GM18519 (cell line): Measurements from ENCODE around the gene ARFIP1.
"Not testable (repeated sequence)": the region's sequence is repeated elsewhere in the genome, so short reads cannot be mapped to it uniquely, and the experiment has no call there.

Experiments
- ATAC-seq: cut with Tn5 transposase; IDR thresholded peaks from one replicate; pipeline ENCODE4 v1.9.1; 2021; ENCODE audit warnings: mild to moderate bottlenecking, moderate library complexity; ENCODE audit not compliant: unreplicated experiment, low FRiP score

ARFIP1 gene

GRCh38 chr4:152779513-152780266, at the start of gene ARFIP1, which contains the start of gene TIGD4:
Gene ARFIP1, plus strand, starts transcription at chr4:152779954. Its CDS starts 49,680 bp downstream, at chr4:152829634.
Gene TIGD4, minus strand, starts transcription at chr4:152779730. Its CDS starts 8,726 bp downstream, at chr4:152771004.
- ATAC-seq, result peak; percentile 91

- no peak for ATAC-seq
These were observed 47.8 kb upstream of the ARFIP1 start for GRCh38 chr4:152731997-152732396.

- ATAC-seq, result no peak
These were observed 45.6 kb upstream of the ARFIP1 start for GRCh38 chr4:152734015-152734698.

- no peak for ATAC-seq
These were observed 45.1 kb upstream of the ARFIP1 start for GRCh38 chr4:152734699-152735050.

- no peak for ATAC-seq
These were observed 44.3 kb upstream of the ARFIP1 start for GRCh38 chr4:152735396-152735859.

DNA sequence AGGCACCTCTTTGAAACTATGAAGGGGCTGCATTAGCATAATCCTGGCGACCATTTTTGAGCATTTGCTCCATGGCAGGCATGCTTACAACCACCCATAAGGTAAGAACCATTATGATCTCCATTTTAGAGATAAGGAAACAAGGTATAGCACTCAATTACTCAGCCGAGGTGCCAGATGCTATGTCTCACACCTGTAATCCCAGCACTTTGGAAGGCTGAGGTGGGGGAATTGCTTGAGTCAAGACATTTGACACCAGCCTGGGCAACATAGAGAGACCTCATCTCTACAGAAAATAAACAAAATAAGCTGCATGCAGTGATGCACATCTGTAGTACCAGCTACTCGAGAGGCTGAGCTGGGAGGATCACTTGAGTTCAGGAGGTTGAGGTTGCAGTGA, 43.8 kb upstream of the ARFIP1 start:
- ATAC-seq, result no peak

DNA sequence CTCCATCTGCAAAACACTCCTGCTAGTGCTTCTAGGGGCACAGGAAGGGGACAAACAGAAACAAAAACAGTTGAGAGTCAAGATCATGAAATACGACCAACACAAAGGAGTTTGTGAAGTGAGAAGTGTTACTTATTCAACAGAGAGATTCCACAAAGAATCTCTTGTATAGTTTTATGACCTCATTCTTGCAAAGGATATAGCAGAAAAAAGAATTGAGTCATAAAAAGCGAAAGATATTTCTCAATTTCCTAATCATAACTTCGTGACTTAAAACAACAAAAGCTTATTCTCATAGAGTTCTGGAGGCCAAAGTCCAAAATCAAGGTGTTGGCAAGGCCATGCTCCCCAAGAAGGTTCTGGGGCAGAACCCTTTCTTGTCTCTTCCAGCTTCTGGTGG, 40.9 kb upstream of the ARFIP1 start:
- no peak for ATAC-seq

- no peak for ATAC-seq
These were observed 32.3 kb upstream of the ARFIP1 start for GRCh38 chr4:152747444-152747843.

DNA sequence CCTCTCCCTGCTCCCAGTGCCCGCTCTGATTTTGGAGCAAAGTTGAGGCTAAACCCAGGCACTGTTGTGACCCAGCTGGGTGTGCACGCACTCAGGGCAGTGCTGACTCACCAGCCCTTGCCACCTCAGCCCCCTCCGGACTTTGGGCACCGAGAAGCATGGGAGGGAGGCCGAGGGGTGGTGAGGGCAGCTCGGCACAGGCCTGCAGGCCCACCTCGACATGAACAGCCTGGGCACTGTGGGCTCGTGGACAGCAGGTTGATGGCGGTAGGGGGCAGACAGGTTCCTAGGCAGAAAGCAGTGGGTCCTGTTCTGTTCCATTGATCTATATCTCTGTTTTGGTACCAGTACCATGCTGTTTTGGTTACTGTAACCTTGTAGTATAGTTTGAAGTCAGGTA, 31.1 kb upstream of the ARFIP1 start:
- no peak for ATAC-seq

DNA sequence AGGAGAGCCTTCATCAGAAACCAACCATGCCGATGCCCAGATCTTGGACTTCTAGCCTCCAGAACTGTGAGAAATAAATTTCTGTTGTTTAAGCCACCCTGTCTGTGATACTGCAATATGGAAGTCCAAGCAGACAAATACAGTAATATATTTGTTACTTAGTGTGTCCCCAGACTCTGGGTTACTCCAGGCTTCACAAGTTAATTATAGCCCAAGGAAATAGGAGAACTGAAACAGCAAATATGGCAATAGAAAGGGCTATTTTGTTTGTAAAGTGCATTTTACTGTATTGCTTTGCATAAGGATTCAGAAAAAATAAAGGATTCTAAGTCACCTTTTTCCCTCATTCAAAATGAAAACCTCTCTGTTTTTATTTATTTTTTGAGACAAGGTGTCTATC, 16.0 kb upstream of the ARFIP1 start:
- no peak for ATAC-seq

DNA sequence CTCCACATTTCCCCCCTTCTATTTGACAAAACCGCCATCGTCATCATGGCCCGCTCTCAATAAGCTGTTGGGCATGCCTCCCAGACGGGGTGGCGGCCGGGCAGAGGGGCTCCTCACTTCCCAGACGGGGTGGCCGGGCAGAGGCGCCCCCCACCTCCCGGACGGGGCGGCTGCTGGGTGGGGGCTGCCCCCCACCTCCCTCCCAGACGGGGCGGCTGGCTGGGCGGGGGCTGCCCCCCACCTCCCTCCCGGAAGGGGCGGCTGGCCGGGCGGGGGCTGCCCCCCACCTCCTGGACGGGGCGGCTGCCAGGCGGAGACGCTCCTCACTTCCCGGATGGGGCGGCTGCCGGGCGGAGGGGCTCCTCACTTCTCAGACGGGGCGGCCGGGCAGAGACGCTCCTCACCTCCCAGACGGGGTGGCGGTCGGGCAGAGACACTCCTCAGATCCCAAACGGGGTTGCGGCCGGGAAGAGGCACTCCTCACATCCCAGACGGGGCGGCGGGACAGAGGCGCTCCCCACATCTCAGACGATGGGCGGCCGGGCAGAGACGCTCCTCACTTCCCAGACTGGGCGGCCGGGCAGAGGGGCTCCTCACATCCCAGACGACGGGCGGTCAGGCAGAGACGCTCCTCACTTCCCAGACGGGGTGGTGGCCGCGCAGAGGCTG, 14.6 kb upstream of the ARFIP1 start:
- not testable (repeated sequence) for ATAC-seq

GRCh38 chr4:152771741-152772533, 7.8 kb upstream of the ARFIP1 start:
- peak; percentile 67 for ATAC-seq

GRCh38 chr4:152773339-152773738, 6.4 kb upstream of the ARFIP1 start:
- no peak for ATAC-seq

- no peak for ATAC-seq
These were observed 5.8 kb upstream of the ARFIP1 start for GRCh38 chr4:152773953-152774352.

GRCh38 chr4:152776352-152776751, 3.4 kb upstream of the ARFIP1 start:
- no peak for ATAC-seq

- ATAC-seq, result no peak
These were observed 2.3 kb upstream of the ARFIP1 start for GRCh38 chr4:152777488-152777887.

DNA sequence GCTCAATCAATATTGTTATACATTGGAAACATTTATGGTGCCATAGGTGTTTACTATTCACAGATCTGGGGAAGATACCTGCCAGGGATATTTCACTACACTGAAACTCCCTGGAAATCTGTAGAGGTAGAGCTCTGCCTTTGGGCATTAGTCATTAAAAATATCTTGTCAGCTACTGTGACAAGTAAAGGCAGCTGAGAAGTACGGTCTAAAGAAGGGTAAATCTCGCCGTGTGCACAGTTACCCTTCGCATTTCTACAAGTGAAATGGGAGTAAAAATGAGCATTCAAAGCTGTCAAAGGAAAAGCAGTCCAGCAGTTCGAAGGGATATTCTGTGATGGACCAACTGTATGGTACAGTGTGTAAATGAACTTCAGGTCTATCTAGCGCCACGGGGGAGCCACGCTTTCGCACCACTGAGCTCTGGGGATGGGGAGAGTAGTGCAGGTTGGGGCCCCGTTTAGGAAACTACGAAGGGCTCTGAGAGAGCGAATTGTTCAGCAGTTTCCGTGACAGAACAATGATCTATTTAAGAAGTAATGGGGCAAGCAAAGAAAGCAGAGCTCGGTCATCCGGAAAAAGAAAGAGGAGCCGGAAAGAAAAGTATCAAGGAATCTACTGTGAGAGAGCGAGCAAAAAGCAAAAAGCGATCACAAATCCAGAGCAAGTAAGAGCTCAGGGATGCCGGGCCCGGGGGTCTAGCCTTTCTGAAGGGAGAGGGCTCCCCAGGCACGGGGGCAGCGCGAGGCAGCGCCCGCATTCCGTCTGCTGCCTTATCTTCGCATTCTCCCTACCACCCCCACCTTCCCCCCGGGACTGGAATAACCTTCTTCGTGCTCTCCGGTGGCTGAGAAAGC, 870 bp upstream of the ARFIP1 start:
- peak; percentile 1 for ATAC-seq

DNA sequence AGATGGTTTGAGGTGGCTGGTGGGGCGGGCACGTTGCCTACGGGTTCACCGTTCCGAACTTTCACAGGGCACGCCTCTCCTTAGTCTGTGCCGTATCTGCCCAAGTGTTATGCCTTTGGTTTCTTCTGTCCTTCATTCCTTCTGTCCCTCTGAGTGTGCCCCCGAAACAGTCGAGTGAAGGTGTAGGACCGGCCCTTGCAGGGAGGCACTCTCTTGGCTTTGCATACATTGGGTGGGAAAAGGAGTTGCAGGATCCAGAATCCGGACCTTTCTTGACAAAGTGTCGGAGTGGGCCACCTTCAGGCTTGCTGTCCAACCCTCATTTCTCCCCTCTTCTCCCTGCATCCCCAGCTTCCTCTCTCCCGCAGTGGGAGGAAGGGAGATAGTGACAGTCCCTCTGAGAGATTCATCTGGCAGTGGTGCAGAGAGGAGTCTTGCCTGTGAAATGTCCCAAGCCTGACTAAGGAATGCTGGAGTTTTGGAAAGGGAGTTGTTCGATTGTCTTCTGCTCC, 569 bp downstream of the ARFIP1 start:
- no peak for ATAC-seq
